CD8-positive, alpha-beta memory T cell (primary cell): ENCODE results near the gene CLEC19A. TPM values are rescaled to one million over a fixed set of nuclear protein-coding genes. Genes with fewer than 3 reads are reported as not detected.
A peak's percentile ranks its signal among the peaks of the same experiment; 100 is the strongest.

Experiments
- CTCF ChIA-PET: fragments of 350-600 bp; sonication (Branson Sonifier 250); formaldehyde crosslinking; loops from one replicate; lab custom pipeline; 2021; ENCODE audit warnings: antibody characterized with exemption; lab: Charles Lee
- POLR2A ChIA-PET: fragments of 350-600 bp; sonication (Branson Sonifier 250); formaldehyde crosslinking; loops from one replicate; lab custom pipeline; 2021; ENCODE audit warnings: antibody characterized with exemption; lab: Charles Lee
- DNase-seq, 5 donors: peaks; one replicate each; pipeline versions ENCODE4 v3.0.0 to v3.0.0-alpha.2; 2020 to 2022; ENCODE audit warnings: mixed read lengths in 1 of 5
- H3K27ac ChIP-seq: one replicate; pipeline ENCODE4 v1.7.0; 2013; ENCODE audit warnings: low read depth, mild to moderate bottlenecking, low read length, moderate library complexity
- H3K27me3 ChIP-seq: 2 replicates; pipeline ENCODE4 v1.7.0; 2013; ENCODE audit warnings: low read length, mild to moderate bottlenecking; ENCODE audit not compliant: insufficient read depth, poor library complexity, severe bottlenecking
- H3K36me3 ChIP-seq: 2 replicates; pipeline ENCODE4 v1.7.0; 2013; ENCODE audit warnings: mild to moderate bottlenecking, low read length, moderate library complexity; ENCODE audit not compliant: insufficient read depth
- H3K4me1 ChIP-seq: 2 replicates; pipeline ENCODE4 v1.7.0; 2013; ENCODE audit warnings: mild to moderate bottlenecking, low read length, moderate library complexity; ENCODE audit not compliant: insufficient read depth
- H3K4me3 ChIP-seq: 2 replicates; pipeline ENCODE4 v1.7.0; 2013; ENCODE audit warnings: mild to moderate bottlenecking, low read length
- H3K9me3 ChIP-seq: 2 replicates; pipeline ENCODE4 v1.7.0; 2013; ENCODE audit warnings: mild to moderate bottlenecking, low read length
- H3K27ac Mint-ChIP-seq, 8 donors: one replicate each; pipeline ENCODE4 v1.8.0; 2020 to 2021; ENCODE audit warnings: mixed read lengths in 8 of 8, mild to moderate bottlenecking in 6 of 8, inconsistent platforms in 3 of 8, moderate library complexity in 3 of 8
- H3K27me3 Mint-ChIP-seq, 2 donors: one replicate each; pipeline ENCODE4 v1.8.0; 2020 to 2021; ENCODE audit warnings: mixed read lengths in 2 of 2, mild to moderate bottlenecking in 1 of 2, moderate library complexity in 1 of 2
- H3K36me3 Mint-ChIP-seq, 3 donors: one replicate each; pipeline ENCODE4 v1.8.0; 2020 to 2021; ENCODE audit warnings: mixed read lengths in 3 of 3, inconsistent platforms in 1 of 3, mild to moderate bottlenecking in 1 of 3
- H3K4me1 Mint-ChIP-seq, 3 donors: one replicate each; pipeline ENCODE4 v1.8.0; 2020 to 2021; ENCODE audit warnings: mixed read lengths in 3 of 3, inconsistent platforms in 1 of 3, mild to moderate bottlenecking in 1 of 3
- H3K4me3 Mint-ChIP-seq, 7 donors: one replicate each; pipeline ENCODE4 v1.8.0; 2020 to 2021; ENCODE audit warnings: mixed read lengths in 7 of 7, mild to moderate bottlenecking in 6 of 7, moderate library complexity in 4 of 7, inconsistent platforms in 2 of 7
- H3K9me3 Mint-ChIP-seq, 5 donors: one replicate each; pipeline ENCODE4 v1.8.0; 2020 to 2022; ENCODE audit warnings: mixed read lengths in 5 of 5, mild to moderate bottlenecking in 3 of 5, moderate library complexity in 2 of 5, inconsistent platforms in 1 of 5
- polyA plus RNA-seq: library from polyadenylated mRNA; unstranded; fragments of 300-500 nt; fragmentation: Illumina TruSeq; gene quantifications from one replicate; pipeline ENCODE4 v1.2.3, GENCODE V29; 2021
- total RNA-seq, 2 experiments: library from RNA; stranded (reverse); gene quantifications; one replicate each; pipeline ENCODE4 v1.2.3, GENCODE V29; 2021

Gene CLEC19A
- total and polyA plus RNA-seq, 3 experiments from 2014 or later = not detected

DNA sequence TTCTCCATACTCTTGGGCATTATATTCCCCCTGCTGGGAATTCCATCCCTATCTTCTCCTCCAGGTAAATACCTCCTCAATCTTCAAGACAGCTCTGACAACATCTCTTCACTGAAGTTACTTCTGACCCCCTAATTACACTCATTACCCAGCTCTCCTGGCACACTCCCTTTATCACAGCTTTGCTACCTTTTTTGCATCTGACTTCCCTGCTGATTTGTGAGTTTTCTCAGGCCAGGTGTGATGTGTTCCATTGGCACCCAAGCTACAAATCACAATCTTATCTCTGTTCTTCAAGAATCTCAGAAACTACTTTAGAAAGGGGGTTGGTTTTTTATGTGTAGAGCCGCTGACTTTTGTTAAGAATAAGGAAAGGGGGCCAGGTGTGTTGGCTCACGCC lies 14.0 kb downstream of the CLEC19A start:
- H3K27me3 Mint-ChIP-seq = peaks cover 0 to 3% of the 10 kb centered on the region in 2 donors

DNA sequence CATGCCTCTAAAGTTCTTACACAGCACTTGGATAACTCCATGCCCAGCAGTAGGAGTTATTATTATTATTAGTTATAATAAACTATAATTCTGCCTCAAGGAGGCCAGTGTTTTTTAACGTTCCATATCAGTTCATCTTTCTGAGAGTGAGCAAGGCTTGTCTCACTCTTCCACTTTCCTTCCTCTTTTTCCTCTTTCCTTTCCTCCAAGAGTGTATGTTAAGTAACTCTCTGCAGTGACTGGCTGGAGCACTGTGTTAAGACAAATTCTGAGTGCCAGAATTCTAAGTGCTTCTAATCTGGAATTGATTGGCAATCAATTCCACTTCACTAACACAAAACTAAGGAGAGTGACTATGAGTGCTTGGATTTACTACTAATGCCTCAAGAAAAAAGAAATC lies 16.4 kb downstream of the CLEC19A start:
- Histone ChIP-seq H3K27ac (no peak overlapping the region), H3K9me3 (no peaks in the 10 kb centered on the region)

More for the DNA sequence above, 14.0 kb downstream of the CLEC19A start:
- no peaks in the 10 kb centered on the region for H3K27me3 ChIP-seq
- Mint-ChIP-seq H3K27ac (peak overlapping the region in 1 of 8 donors; percentile 55), H3K4me3 (no peak overlapping the region), H3K9me3 (no peaks in the 10 kb centered on the region), H3K36me3 (no peaks in the 10 kb centered on the region), H3K4me1 (no peaks in the 10 kb centered on the region)
- ChIA-PET CTCF (no interaction called here), POLR2A (no interaction called here)
- H3K4me3 ChIP-seq = no peak overlapping the region
- no peak overlapping the region for H3K27ac ChIP-seq
- no peaks in the 10 kb centered on the region for H3K4me1 ChIP-seq
- H3K9me3 ChIP-seq = no peaks in the 10 kb centered on the region
- no peak for DNase-seq
- H3K36me3 ChIP-seq = no peaks in the 10 kb centered on the region

DNA sequence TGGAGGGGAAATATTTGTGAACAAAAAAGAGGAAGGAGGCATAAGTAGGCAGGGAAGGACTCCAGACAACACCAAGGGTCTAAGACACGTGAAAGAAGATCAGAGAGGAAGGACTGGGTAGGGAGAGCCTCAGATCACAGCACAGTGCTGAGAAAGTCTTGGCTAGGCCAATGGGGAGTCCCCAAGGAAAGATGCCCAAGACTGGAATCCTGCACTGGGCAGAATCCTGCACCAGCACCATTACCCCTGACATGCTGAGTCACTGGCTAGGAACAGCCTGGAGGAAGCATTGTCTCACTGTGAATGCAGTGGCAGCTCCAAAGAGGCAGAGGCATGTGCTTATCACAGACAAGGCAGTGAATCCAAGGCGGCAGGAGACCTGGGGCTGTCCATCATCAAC lies 19.2 kb downstream of the CLEC19A start:
- H3K27ac Mint-ChIP-seq = no peak overlapping the region
- Histone ChIP-seq H3K9me3 (no peaks in the 10 kb centered on the region), H3K27me3 (no peaks in the 10 kb centered on the region), H3K27ac (no peak overlapping the region), H3K4me3 (no peak overlapping the region), H3K36me3 (no peaks in the 10 kb centered on the region), H3K4me1 (no peaks in the 10 kb centered on the region)
- no peaks in the 10 kb centered on the region for H3K9me3 Mint-ChIP-seq
- H3K4me1 Mint-ChIP-seq = no peaks in the 10 kb centered on the region
- H3K27me3 Mint-ChIP-seq = peaks cover 0 to 3% of the 10 kb centered on the region in 2 donors
- ChIA-PET CTCF (no interaction called here), POLR2A (no interaction called here)
- no peak overlapping the region for H3K4me3 Mint-ChIP-seq
- no peak for DNase-seq
- H3K36me3 Mint-ChIP-seq = no peaks in the 10 kb centered on the region

More for the DNA sequence above, 16.4 kb downstream of the CLEC19A start:
- H3K4me3 ChIP-seq = no peak overlapping the region
- no peak for DNase-seq
- H3K36me3 ChIP-seq = no peaks in the 10 kb centered on the region
- CTCF ChIA-PET = no interaction called here
- no peaks in the 10 kb centered on the region for H3K27me3 ChIP-seq
- H3K27me3 Mint-ChIP-seq = peaks cover 0 to 3% of the 10 kb centered on the region in 2 donors
- no peak overlapping the region for H3K27ac Mint-ChIP-seq
- H3K9me3 Mint-ChIP-seq = no peaks in the 10 kb centered on the region
- no peaks in the 10 kb centered on the region for H3K4me1 ChIP-seq
- H3K36me3 Mint-ChIP-seq = no peaks in the 10 kb centered on the region
- no peak overlapping the region for H3K4me3 Mint-ChIP-seq
- POLR2A ChIA-PET = no interaction called here
- H3K4me1 Mint-ChIP-seq = no peaks in the 10 kb centered on the region

DNA sequence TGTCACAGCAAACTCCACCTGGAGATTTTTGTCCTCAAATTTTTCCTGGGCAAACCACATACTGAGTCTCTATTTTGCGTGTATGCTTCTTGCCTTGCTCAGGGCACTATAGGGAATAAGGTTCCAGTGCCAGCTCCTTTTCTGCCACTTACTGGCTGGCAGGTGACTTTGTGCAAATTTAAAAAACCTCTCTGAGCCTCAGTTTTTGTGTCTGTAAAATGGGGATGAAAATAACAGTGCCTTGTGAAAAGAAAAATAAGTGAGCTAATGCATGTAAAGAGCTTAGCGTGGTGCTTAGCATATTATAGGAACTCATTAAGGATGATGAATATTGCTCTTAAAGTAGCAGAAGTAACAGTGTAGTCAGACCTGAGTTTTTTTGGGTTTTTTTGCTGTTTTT lies 19.9 kb downstream of the CLEC19A start:
- no peak overlapping the region for H3K4me3 ChIP-seq
- no peak overlapping the region for H3K27ac Mint-ChIP-seq
- H3K36me3 Mint-ChIP-seq = no peaks in the 10 kb centered on the region
- H3K4me1 Mint-ChIP-seq = no peaks in the 10 kb centered on the region
- H3K9me3 Mint-ChIP-seq = no peaks in the 10 kb centered on the region
- POLR2A ChIA-PET = no interaction called here
- H3K27ac ChIP-seq = no peak overlapping the region
- CTCF ChIA-PET = no interaction called here
- no peaks in the 10 kb centered on the region for H3K9me3 ChIP-seq
- H3K27me3 ChIP-seq = no peaks in the 10 kb centered on the region
- H3K4me3 Mint-ChIP-seq = no peak overlapping the region
- no peaks in the 10 kb centered on the region for H3K36me3 ChIP-seq
- peaks cover 0 to 1% of the 10 kb centered on the region in 2 donors for H3K27me3 Mint-ChIP-seq
- H3K4me1 ChIP-seq = no peaks in the 10 kb centered on the region
- DNase-seq = no peak

DNA sequence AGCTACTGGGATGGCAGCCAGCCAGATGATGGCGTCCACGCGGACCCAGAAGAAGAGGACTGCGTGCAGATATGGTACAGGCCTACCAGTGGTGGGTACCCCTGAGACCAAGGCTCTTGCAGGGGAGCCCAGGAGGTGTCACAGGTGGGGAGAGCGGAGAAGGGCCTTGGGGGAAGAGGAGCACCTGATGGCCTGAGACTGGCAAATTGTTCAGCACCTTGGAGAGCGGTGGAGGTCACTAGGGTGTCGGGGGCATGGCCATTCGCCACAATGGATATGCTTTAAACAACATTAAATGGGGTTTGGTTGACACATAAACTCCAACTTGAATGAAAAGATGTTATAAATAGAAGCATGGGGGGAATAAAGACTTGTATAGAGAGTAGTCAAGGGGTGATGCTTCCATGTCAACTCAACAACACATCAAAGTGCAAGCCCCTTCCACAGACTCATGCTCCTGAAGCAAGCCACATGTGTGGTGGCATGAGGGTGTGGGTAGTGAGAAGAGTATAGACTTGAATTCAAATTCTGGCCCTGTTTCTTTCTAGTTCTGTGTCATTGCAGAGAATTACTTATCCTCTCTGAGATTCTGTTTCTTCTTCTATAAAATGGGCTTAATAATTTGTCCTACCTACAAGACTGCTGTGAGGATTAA lies 22.2 kb downstream of the CLEC19A start:
- no peak overlapping the region for H3K4me3 ChIP-seq
- H3K4me1 Mint-ChIP-seq = no peaks in the 10 kb centered on the region
- H3K4me1 ChIP-seq = no peaks in the 10 kb centered on the region
- no peak for DNase-seq
- no peaks in the 10 kb centered on the region for H3K9me3 Mint-ChIP-seq
- no peaks in the 10 kb centered on the region for H3K27me3 ChIP-seq
- no peaks in the 10 kb centered on the region for H3K9me3 ChIP-seq
- POLR2A ChIA-PET = no interaction called here
- H3K27ac Mint-ChIP-seq = no peak overlapping the region
- no peaks in the 10 kb centered on the region for H3K36me3 ChIP-seq
- H3K36me3 Mint-ChIP-seq = no peaks in the 10 kb centered on the region
- no peak overlapping the region for H3K4me3 Mint-ChIP-seq
- CTCF ChIA-PET = no interaction called here
- H3K27me3 Mint-ChIP-seq = peaks cover 0 to 1% of the 10 kb centered on the region in 2 donors
- H3K27ac ChIP-seq = no peak overlapping the region

DNA sequence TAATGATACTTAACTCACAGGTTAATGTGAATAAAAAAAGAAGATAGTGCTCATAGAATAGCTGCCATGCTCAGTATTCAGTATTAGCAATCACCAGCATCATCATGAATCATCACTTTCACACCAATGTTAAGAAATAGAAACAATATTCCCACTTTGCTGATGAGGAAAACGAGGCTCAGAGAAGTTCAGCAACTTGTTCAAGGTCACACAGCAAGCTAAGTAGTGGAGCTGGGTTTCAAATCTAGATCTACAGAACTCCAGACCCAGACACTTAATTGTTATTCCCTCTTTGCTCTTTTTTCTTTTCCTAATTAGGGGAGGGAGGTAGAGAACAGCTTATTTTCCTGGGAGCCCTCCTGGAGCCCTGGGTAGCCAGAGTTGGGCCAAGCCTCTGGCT lies 22.9 kb downstream of the CLEC19A start:
- CTCF ChIA-PET = no interaction called here
- Mint-ChIP-seq H3K27me3 (peaks cover 0 to 1% of the 10 kb centered on the region in 2 donors), H3K36me3 (no peaks in the 10 kb centered on the region), H3K4me3 (no peak overlapping the region), H3K9me3 (no peaks in the 10 kb centered on the region), H3K4me1 (no peaks in the 10 kb centered on the region), H3K27ac (no peak overlapping the region)
- no peaks in the 10 kb centered on the region for H3K9me3 ChIP-seq
- H3K27ac ChIP-seq = no peak overlapping the region
- H3K36me3 ChIP-seq = no peaks in the 10 kb centered on the region
- no peak overlapping the region for H3K4me3 ChIP-seq
- no peaks in the 10 kb centered on the region for H3K4me1 ChIP-seq
- no peak for DNase-seq
- no peaks in the 10 kb centered on the region for H3K27me3 ChIP-seq
- POLR2A ChIA-PET = no interaction called here

DNA sequence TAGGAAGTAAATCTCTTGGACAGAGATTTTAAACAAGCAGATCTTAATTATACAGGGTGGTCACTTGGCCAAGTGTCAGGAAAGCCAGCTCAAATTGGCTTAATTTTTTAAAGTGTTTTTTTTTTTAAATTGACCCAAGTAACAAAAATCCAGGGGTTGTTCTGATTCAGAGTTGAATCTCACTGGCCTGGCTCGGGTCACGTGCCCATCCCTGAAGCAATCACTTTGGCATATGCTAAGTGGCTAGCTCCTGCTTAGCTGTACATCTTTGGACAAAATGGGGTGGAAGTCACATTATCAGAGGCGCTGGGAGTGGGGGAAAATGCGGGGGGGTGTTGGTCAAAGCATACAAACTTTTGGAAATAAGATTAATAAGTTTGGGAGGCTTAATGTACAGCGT lies 23.6 kb downstream of the CLEC19A start:
- DNase-seq = no peak
- Mint-ChIP-seq H3K27ac (no peak overlapping the region), H3K9me3 (no peaks in the 10 kb centered on the region), H3K4me3 (no peak overlapping the region), H3K27me3 (peaks cover 0 to 1% of the 10 kb centered on the region in 2 donors), H3K36me3 (no peaks in the 10 kb centered on the region), H3K4me1 (no peaks in the 10 kb centered on the region)
- no peaks in the 10 kb centered on the region for H3K36me3 ChIP-seq
- POLR2A ChIA-PET = no interaction called here
- H3K4me3 ChIP-seq = no peak overlapping the region
- no peak overlapping the region for H3K27ac ChIP-seq
- H3K4me1 ChIP-seq = no peaks in the 10 kb centered on the region
- CTCF ChIA-PET = no interaction called here
- no peaks in the 10 kb centered on the region for H3K9me3 ChIP-seq
- no peaks in the 10 kb centered on the region for H3K27me3 ChIP-seq

DNA sequence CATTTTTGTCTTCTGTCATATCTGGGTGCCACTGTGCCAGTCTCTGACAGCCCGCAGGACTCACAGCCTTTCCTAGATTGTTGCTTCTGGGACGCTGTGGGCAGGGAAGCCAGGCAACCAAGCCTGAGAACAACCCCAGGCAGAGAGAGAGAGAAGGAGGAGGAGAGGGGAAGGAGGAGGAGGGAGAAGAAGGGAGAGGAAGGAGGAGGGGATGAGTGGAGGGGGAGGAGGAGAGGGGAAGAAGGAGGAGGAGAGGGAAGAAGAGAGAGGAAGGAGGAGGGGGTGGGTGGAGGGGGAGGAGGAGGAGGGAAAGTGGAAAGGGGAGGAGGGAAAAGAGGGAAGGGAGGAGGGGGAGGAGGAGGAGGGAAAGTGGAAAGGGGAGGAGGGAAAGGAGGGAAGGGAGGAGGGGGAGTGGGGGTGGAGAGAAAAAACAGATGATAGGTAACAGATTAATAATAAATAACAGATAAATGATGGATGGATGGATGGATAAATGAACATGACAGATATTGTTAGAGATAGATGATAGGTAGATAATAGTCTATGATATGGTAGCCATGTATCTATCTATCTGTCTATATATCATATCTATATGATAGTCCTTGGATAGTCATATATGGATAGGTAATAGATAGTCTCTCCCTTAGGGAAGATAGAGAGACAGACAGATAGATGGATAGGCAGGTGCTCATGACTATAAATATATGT lies 29.3 kb downstream of the CLEC19A start:
- CTCF ChIA-PET = no interaction called here
- H3K27ac Mint-ChIP-seq = no peak overlapping the region

More for the DNA sequence above, 29.3 kb downstream of the CLEC19A start:
- no peak overlapping the region for H3K27ac ChIP-seq
- H3K9me3 ChIP-seq = no peaks in the 10 kb centered on the region
- no peak overlapping the region for H3K4me3 ChIP-seq
- H3K27me3 ChIP-seq = peaks cover 3% of the 10 kb centered on the region
- no peak for DNase-seq
- H3K36me3 Mint-ChIP-seq = no peaks in the 10 kb centered on the region
- no peaks in the 10 kb centered on the region for H3K36me3 ChIP-seq
- POLR2A ChIA-PET = no interaction called here
- H3K4me3 Mint-ChIP-seq = no peak overlapping the region
- no peaks in the 10 kb centered on the region for H3K9me3 Mint-ChIP-seq
- no peaks in the 10 kb centered on the region for H3K4me1 ChIP-seq
- H3K27me3 Mint-ChIP-seq = peaks cover 0 to 2% of the 10 kb centered on the region in 2 donors
- H3K4me1 Mint-ChIP-seq = no peaks in the 10 kb centered on the region
